ENCODE results near the gene CPSF4L.
"Not testable (repeated sequence)": the region's sequence is repeated elsewhere in the genome, so short reads cannot be mapped to it uniquely, and the experiment has no call there.

Gene CPSF4L, protein sequence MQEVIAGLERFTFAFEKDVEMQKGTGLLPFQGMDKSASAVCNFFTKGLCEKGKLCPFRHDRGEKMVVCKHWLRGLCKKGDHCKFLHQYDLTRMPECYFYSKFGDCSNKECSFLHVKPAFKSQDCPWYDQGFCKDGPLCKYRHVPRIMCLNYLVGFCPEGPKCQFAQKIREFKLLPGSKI

DNA sequence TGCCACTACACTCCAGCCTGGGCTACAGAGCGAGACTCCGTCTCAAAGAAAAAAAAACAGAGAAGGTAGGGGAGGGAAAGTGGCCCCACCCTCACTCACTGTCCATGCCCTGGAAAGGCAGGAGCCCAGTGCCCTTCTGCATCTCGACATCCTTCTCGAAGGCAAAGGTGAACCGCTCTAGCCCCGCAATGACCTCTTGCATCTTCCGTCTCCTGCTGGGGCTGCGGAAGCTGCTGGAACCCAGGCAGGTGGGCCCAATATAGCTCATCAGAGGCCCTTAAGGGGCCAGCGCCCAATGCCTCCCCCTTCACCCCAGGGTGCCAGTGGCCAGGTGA lies at the start of gene CPSF4L:
Gene CPSF4L, minus strand, starts transcription at position 264 of the 335 bp plus-strand sequence. Its CDS starts 62 bp downstream, at position 202.
- no peak for DNase-seq (ENCODE audit: low read depth, low spot score)

DNA sequence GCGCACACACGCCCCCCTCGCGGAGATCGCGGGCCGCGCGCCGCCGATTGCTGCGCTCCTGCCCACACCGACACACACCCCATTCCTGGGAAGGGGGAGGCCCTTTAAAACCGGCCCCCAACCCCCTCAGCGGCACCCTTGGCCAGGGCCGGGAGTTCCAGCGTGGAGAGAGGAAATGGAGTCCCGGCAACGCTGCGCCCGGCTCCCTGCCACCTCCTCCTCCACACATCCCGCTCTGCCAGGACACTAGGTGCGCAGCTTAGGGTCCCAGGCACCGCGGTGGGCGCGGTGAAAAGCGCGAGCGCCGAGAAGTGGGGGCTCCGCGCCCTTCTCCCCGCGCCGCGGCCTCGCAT lies 49.7 kb upstream of the CPSF4L start:
- no peak for DNase-seq (ENCODE audit: low read depth, low spot score)

DNA sequence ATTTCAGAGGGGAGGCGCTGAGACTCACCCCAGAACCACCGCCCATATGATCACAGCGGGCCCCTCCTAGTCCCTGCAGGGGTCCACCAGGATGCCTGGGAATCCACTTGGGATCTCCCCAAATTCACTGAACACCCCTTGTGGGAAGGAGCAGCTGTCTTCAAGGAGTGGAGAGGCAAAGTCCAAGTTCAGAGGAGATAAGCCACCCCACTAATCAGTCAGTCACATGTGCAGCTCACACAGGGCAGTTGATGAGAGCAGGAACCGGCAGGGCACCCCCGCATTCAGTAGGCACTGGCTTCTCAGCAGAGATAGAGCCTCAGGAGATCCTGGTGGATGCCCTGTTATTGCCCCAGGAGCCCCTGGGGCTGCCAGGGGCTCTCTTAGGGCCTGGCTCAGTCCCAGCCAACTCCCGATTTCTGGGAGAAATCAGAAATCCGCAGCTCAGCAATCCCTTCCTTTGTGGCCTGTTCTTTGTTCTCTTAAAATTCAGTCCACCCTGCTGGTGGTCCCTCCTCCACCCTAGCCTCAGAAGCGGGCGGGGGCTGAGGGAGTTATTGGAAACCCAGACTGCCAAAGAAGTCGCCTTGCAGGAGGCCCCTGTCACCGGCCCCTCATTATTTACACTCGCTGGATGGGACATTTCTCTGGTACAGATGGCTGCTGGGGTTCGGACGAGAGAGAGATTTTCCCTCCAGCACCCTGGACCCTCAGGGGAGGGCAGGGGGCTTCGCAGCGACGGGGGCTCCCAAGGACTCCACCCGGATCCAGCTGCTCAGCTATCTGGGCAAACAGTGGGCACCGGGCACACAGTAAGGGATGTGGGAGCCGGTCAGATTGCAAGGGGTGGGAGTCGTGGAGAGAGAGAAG lies 48.3 kb upstream of the CPSF4L start:
- no peak for DNase-seq (ENCODE audit: low read depth, low spot score)

DNA sequence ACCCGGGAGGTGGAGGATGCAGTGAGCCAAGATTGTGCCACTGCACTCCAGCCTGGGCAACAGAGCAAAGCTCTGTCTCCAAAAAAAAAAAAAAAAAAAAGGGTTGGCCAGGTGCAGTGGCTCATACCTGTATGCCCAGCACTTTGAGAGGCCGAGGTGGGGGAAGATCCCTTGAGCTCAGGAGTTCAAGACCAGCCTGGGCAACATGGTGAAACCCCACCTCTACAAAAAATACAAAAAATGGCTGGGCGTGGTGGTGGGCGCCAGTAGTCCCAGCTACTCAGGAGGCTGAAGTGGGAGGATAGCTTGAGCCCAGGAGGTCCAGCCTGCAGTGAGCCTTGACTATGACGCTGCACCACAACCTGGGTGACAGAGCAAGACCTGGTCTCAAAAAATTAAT lies 47.3 kb upstream of the CPSF4L start:
- DNase-seq (ENCODE audit: low read depth, low spot score): not testable (repeated sequence)

DNA sequence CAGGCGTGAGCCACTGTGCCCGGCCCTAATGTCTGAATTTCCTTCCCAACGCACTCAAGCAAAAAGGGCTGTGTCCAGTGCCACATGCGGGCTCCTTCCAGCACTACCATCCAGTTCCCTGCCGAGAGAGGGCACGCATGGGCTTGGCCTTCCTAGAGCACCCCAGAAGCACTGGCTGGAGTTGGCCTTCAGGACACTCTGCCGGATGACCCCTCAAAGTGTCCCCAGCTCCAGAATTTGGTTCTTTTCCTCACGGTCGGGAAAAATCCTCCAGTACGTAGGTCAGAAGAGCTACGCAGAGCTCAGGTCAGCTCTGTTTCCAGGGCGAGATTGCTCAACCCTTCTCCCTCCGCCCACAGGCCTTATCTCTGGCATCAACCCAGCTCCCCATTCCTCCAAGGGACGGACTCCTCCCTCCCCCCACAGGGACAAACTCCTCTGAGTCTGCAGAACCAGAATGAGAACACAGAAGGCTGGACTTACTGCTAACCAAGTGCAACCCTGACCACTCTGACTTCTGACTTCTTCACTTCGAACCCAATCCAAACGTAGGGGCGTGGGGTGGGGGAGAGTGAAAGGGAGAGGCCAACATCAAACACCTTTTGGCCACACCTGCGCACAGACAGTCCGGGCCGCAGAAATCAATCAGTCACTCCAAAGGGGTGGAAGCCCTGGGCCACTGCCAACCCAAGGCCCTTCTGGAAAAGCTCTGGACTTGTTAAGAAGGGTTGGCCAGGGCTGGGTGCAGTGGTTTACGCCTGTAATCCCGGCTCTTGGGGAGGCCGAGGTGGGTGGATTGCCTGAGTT lies 46.5 kb upstream of the CPSF4L start:
- DNase-seq (ENCODE audit: low read depth, low spot score): no peak

DNA sequence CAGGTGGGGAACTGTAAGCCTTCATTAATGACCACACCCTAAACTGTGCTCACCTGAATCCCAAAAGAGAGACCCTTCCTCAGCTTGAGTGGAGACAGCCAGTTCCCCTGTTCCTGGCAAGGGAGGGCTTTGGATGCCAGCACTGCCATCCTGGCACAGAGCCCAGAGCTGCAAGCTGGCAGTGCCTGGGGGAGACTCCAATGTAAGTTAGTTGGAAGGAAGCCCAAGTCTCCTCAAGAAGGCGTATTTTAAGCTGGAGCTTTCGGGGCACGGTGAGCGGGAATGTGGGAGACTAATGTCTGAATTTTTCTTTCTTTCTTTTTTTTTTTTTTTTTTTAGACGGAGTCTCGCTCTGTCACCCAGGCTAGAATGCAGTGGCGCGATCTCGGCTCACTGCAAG lies 45.5 kb upstream of the CPSF4L start:
- DNase-seq (ENCODE audit: low read depth, low spot score): no peak

DNA sequence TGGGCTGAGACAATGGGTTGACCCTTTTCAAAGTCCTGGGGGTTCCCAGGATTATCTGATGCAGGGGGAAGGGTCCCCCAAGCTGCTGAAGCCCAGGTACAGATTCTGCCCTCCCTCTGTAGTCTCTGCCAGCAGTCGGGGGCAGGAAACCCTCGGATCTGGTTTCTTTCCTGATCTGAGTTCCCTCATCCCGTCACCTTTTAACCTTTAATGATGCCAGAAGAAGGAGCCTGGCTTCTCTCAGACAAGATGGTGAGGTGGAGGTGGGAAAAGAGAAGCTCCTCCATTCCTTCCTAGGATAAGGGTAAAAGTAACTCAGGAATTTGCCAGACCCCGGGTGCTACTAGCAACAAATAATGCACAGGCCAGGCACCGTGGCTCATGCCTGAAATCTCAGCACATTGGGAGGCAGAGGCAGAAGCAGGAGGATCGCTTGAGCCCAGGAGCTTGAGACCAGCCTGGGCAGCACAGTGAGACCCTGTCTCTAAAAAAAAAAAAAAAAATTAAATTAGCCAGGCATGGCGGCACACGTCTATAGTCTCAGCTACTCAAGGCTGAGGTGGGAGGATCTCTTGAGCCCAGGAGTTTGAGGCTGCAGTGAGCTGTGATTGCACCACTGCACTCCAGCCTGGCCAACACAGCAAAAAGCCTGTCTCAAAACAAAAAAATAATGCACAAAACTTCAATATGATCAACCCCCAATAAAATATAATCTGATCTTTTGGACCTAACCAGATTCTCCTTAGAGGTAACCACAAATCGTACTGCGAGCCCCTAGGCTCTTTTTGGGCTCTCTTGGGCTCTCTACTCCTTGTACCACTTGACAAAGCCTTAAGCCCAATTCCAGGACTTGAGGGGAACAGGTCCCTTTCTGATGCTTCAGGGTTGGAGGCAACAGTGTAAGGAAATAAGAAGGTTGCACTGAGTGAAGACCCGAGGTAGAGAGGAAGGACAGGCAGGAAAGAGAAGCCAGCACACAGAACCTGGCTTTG lies 44.5 kb upstream of the CPSF4L start:
- no peak for DNase-seq (ENCODE audit: low read depth, low spot score)

DNA sequence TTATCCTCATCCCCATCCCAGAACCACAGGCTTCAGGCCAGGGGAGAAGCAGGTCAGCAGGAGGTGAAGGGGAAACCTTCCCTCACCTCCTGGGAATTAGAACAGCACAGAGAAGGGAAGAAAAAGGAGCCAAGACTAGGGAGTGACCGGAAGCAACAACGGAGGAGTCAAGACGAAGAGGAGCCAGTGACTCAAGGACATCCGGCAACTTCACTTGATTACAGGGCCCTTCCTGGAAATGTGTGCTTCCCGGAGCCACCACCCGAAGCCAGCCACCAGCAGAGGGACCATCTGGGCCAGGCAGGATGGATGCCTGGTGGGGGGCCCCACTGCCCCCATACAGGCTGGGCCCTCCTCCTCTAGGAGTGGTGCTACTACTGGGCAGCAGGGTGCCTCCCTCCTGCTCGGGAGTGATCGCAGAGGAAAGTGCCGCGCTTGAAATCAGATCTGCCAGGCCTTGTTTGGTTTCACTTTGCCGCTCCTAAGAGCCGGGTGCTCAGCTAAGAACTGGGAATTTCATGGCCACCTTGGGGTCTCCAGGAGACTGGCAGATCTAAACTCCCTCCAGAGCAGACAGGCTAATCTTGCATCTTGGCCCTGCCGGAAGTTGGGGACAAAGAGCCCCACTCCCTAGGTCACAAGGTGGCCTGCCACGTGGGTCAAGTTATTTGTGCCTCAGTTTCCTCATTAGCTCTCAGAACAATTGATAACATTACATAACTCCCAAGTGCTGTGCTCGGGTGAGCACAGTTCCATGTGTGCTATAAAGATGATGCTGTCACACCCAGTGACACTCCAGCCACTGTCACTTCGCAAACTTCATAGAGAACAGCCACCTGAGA lies 43.5 kb upstream of the CPSF4L start:
- no peak for DNase-seq (ENCODE audit: low read depth, low spot score)

DNA sequence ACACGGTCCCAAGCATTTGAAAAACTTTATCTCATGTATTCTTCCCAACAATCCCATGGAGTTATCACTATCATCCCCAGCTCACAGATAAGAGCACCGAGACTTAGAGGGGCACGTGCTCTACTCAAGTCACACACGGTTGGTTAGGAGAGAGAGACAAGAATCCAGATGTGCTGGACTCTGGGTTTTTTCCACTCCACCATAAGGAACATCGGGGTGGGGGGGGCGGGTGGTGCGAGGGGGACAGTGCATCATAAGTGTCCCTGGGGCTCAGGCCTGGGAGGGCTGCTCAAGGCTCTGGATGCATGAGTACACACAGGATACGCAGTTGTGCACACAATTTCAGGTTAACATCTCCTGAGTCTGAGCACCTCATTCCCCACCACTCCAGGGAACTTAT lies 42.8 kb upstream of the CPSF4L start:
- DNase-seq (ENCODE audit: low read depth, low spot score): no peak

DNA sequence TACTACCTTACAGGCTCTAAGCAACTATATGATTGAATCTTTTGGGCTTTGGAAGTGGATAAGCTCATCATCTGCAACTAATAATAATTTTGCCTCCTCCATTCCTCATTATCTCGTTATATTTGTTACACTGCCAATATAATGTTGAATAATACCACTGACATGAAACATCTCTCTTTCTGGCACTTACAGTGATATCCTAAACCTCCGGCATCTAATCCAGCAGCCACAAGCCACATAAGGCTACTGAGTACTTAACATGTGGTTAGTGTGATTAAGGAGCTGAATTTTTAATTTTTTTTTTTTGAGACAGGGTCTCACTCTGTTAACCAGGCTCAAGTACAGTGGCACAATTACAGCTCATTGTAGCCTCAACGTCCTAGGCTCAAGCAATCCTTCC lies 40.5 kb upstream of the CPSF4L start:
- no peak for DNase-seq (ENCODE audit: low read depth, low spot score)

DNA sequence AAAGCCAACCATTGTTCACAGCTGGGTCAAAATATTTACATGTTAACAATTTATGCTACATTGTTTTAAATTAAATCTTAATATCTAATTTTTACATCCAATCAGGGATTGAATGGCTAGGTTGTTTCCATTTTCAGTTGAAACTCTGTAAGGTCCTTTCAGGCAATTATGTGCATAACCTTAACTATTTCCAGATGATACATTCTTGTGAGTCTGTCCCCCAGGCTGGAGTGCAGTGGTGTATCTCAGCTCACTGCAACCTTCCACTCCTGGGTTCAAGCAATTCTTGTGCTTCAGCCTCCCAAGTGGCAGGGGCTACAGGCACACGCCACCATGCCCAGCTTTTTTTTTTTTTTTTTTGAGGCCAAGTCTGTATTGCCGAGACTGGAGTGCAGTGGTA lies 39.7 kb upstream of the CPSF4L start:
- no peak for DNase-seq (ENCODE audit: low read depth, low spot score)

DNA sequence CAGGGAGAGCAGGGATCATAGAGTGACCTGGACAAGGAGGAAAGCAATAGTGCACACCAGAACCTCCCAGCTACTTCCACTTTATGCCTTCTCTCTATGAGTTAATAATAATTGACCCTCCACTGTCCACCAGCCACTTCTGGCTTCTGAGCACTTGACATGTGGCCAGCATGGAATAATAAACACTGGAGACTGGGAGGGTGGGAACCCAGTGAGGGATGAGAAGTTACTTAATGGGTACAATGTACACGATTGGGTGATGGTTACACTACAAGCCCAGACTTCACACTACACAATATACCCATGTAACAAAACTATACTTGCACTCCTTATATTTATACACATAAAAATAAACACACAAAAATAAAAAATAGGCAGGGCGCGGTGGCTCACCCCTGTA lies 38.7 kb upstream of the CPSF4L start:
- no peak for DNase-seq (ENCODE audit: low read depth, low spot score)

DNA sequence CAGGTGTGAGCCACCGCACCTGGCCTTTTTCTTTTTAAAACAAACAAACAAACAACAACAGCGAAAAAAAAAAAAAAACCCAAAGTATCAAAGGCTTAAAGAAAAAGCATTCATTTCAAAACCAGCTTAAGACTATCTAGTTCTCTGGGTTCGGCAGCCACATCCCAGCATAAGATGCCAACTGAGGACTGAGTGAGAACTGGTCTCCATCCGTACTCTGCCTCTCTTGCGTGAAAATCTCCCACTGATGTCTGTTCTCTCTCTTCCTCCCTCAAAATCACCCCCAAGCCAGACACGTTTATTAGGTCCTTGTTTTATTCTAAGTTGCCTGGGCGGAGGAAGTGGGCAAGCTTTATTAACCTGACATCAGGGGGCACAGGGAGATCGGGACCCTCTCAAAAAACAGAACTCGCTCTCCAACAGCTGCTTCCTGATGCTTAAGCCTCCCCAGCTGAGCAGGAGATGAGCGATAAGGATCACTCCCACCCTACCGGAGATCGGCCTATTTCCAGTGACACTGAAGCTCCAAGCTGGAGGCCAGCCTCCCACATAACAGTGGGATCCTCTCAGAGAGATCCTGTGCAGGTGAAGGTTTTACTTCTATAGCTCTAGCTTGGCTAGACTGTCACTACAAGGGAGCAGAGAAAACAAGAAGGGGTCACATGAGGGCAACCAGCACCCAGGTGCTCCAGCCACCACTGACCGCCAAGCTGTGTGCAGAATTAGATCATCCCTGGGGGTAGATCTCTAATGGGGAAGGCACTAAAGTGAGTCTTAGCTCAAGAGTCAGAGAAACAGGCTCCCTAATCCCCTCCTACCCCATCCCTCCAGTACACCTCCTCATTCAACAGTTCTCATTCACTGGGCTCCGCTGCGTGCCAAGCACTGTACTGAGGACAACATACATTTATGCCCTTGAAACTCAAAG lies 36.5 kb upstream of the CPSF4L start:
- no peak for DNase-seq (ENCODE audit: low read depth, low spot score)

DNA sequence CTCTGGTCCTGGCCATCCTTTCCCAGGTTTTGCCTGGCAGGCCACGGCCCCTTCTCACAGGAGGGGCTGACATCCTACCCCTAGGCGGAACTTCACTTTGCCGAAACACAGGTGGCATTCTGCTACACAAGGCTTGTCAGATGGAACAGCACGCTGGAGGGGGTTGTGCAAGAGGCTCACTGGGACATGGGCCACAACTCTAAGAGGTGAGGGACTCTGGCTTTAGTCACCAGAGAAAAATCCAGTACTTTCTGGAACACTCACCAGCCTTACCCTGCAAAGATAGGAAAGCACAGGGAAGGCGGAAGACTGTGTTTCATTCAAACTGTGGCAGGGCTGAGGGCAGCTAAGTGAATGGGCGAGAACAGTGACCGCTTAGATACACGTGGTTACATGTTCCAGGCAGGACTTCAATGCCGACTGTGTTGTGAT lies 31.8 kb upstream of the CPSF4L start:
- DNase-seq (ENCODE audit: low read depth, low spot score): no peak

DNA sequence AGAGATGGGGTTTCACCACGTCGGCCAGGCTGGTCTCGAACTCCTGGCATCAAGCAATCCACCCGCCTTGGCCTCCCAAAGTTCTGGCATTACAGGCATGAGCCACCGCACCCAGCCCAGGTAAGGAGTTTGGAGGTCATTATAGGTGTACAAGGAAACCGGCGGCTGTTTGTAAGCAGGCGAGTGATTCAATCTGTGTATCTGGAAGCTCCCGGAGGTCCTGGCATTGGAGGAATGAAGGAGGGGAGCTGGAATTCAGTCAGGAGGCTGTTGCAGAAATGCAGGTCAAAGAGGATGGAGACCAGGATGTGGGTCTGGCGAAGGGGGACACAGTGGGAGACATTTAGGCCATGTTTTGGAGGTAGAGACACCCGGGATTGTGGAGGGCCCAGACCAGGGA lies 31.4 kb upstream of the CPSF4L start:
- DNase-seq (ENCODE audit: low read depth, low spot score): no peak

DNA sequence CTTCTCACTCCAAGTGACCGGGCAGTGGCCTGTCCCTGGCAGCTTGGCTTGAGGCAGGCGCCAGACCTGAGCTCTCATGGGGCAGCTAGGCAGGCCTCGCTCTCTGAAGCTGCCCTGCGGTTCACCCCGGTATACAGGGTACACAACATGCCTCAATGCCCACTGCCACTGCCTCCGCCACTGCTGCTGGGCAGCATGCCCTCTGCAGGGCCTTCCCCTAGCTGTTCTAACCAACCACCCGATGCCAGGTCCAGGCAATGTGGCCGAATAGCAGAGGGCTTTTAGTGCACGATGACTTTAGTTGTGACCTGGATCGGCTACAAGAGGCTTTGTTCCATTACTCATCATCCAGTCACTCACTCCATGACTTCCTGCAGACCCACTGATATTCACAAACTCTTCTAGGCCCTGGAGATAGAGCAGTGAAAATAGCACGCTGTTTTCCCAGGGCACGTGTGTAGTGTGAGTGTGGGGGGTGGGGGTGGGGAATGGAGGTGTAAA lies 30.4 kb upstream of the CPSF4L start:
- no peak for DNase-seq (ENCODE audit: low read depth, low spot score)

DNA sequence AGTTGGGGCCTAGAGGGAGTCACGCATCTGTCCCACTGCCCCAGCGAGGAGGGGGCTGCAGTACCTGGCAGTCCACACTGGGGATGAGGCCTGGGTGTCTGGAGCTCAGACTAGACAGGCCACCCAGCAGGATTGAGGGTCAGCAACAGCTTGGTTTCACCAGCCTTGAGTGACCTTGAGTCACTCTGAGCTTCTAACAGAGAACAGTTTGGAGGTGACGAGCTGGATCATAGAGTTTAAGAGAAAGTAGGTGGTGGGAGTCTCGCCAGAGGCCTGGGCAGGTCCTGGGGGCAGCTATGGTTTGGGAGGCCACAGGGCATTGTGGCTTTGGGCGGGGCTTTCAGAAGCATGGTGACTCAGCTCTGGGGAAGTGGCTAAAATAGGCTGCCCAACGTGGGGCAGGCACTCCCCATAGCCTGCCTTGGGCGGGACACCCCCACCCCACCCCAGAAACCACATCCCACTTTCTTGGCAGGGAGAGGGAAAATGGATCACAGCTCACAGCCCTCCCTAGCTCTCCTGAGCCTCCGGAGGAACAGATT lies 29.7 kb upstream of the CPSF4L start:
- DNase-seq (ENCODE audit: low read depth, low spot score): no peak

DNA sequence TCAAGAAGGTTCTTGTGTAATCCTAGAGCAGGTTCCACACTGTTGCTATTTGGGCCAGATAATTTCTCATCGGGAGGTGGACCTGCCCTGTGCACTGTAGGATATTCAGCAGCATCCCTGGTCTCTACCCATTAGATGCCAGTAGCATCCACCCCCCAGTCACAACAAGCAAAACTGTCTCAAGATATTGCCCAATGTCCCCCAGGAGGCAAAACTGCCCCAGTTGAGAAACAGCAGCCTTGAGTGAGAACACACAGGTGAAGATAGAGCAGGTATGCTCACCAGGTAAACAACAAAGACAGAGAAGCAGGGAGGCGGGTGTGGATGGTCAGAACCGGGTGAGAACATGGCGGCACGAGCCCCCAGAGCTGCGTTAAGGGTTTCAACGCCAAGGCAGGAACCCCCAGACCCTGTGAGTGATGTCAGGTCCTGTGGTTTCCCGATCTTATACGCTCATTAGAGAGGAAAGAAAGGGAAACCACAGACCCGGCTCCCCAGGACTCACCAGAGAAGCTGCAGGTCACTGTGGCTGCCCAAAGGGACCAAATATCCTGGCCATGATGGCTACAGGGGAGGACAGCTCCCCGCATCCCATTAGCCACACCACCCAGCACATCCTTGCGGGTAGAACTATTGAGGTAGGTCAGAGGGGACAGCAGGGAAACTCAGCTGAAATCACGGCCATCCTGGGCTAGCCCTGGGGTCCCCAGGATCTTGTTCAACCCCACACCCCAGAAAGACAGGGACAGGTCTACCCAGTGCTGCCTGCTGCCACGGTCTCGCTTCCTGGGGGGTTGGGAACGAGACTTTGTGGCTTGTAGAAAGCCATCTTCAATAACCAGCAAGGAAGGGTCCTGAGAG lies 28.9 kb upstream of the CPSF4L start:
- DNase-seq (ENCODE audit: low read depth, low spot score): no peak

All from activated CD4-positive, CD25-positive, alpha-beta regulatory T cell treated with anti-CD3 and anti-CD28 coated beads, Interleukin-2, amount 50 U/mL, for 16 hours (primary cell).